Measurements from ENCODE around the gene MYOZ2. TPM values are rescaled to one million over a fixed set of nuclear protein-coding genes. Genes with fewer than 3 reads are reported as not detected.
A peak's percentile ranks its signal among the peaks of the same experiment; 100 is the strongest.

MYOZ2 gene
- total and polyA plus RNA-seq, 2 of the 13 experiments (the other 11 are each of a cell fraction or from before 2014, with no cell fraction given), result 0.03 TPM; not detected in 1

DNA sequence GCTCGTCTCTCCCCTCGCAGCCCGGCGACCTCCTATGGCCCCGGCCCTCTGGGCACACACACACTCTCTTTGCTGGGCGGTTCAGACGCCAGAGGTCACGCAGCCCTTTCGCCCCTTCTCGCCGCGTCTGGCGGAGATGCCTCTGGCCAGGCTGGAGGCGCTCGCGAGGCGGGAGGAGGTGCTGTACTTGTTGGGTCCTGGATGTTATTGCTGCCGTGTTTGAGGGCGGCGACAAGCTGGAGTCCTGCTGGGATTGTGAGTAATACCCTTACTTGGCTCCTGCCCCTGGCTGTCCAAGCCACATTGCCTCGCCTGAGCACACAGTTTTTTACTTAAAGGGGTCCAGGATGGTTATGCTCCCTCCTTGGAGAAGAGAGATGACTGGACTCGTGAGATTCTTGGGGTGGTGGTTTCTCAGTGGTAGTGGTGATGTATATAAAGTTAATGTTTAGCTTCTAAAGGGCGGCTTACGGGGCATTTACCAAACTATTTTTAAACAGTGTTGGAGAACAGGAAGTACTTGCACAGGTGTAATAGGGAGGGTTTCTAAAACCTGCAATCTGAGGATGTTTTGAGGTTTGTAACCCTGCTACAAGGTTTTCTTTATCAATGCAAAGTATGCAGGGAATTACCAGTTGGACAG lies 77.5 kb downstream of the MYOZ2 start (continued):
- TF ChIP-seq ZNF747 (CRISPR knock-in tag; IDR thresholded peaks at IDR 0.05; ENCODE audit: borderline replicate concordance) (no peak), E2F2 (CRISPR knock-in tag; IDR thresholded peaks at IDR 0.05; ENCODE audit: borderline replicate concordance) (no peak), ZNF777 (CRISPR knock-in tag; IDR thresholded peaks at IDR 0.05) (no peak), BORCS8-MEF2B (CRISPR knock-in tag; IDR thresholded peaks at IDR 0.05) (0 out of 2 replicates have a peak, but pooled peaks have one; percentile 66), ISL2 (CRISPR knock-in tag; IDR thresholded peaks at IDR 0.05) (no peak), NR2C2 (CRISPR knock-in tag; IDR thresholded peaks at IDR 0.05; ENCODE audit: borderline replicate concordance) (peak; percentile 70), ZNF766 (CRISPR knock-in tag; IDR thresholded peaks at IDR 0.05; ENCODE audit: borderline replicate concordance) (peak; percentile 57; the same call in 1 of the 2 replicates), ZC3H13 (CRISPR knock-in tag; IDR thresholded peaks at IDR 0.05) (no peak), MAFK (conservative IDR thresholded peaks at IDR 0.05 in 1 of 2, IDR thresholded peaks at IDR 0.05 in 1 of 2; ENCODE audit: low read length in 2 of 2) (no peak), ZBTB40 (IDR thresholded peaks at IDR 0.05) (no peak), ZBTB40 (CRISPR knock-in tag; IDR thresholded peaks at IDR 0.05) (peak; percentile 15; the same call in 1 of the 2 replicates), ZNF773 (CRISPR knock-in tag; IDR thresholded peaks at IDR 0.05; ENCODE audit: borderline replicate concordance) (no peak), SMARCC2 (IDR thresholded peaks at IDR 0.05) (no peak), TEAD2 (CRISPR knock-in tag; IDR thresholded peaks at IDR 0.05) (no peak), TBL1XR1 (IDR thresholded peaks at IDR 0.05; ENCODE audit: borderline replicate concordance, low read length, partially characterized antibody) (no peak)
- TF ChIP-seq, protein P1, sequence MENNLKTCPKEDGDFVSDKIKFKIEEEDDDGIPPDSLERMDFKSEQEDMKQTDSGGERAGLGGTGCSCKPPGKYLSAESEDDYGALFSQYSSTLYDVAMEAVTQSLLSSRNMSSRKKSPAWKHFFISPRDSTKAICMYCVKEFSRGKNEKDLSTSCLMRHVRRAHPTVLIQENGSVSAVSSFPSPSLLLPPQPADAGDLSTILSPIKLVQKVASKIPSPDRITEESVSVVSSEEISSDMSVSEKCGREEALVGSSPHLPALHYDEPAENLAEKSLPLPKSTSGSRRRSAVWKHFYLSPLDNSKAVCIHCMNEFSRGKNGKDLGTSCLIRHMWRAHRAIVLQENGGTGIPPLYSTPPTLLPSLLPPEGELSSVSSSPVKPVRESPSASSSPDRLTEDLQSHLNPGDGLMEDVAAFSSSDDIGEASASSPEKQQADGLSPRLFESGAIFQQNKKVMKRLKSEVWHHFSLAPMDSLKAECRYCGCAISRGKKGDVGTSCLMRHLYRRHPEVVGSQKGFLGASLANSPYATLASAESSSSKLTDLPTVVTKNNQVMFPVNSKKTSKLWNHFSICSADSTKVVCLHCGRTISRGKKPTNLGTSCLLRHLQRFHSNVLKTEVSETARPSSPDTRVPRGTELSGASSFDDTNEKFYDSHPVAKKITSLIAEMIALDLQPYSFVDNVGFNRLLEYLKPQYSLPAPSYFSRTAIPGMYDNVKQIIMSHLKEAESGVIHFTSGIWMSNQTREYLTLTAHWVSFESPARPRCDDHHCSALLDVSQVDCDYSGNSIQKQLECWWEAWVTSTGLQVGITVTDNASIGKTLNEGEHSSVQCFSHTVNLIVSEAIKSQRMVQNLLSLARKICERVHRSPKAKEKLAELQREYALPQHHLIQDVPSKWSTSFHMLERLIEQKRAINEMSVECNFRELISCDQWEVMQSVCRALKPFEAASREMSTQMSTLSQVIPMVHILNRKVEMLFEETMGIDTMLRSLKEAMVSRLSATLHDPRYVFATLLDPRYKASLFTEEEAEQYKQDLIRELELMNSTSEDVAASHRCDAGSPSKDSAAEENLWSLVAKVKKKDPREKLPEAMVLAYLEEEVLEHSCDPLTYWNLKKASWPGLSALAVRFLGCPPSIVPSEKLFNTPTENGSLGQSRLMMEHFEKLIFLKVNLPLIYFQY (CRISPR knock-in tag; IDR thresholded peaks at IDR 0.05; ENCODE audit: borderline replicate concordance), result no peak

Measured in HepG2 (cell line).